CD8-positive, alpha-beta memory T cell (primary cell): ENCODE results near the gene MEGF6. TPM values are rescaled to one million over a fixed set of nuclear protein-coding genes. Genes with fewer than 3 reads are reported as not detected.
A peak's percentile ranks its signal among the peaks of the same experiment; 100 is the strongest.

ENCODE experiments used
- CTCF ChIA-PET: fragments of 350-600 bp; sonication (Branson Sonifier 250); formaldehyde crosslinking; loops from one replicate; lab custom pipeline; 2021; ENCODE audit warnings: antibody characterized with exemption; lab: Charles Lee
- POLR2A ChIA-PET: fragments of 350-600 bp; sonication (Branson Sonifier 250); formaldehyde crosslinking; loops from one replicate; lab custom pipeline; 2021; ENCODE audit warnings: antibody characterized with exemption; lab: Charles Lee
- DNase-seq, 5 donors: peaks; one replicate each; pipeline versions ENCODE4 v3.0.0 to v3.0.0-alpha.2; 2020 to 2022; ENCODE audit warnings: mixed read lengths in 1 of 5
- H3K27ac ChIP-seq: one replicate; pipeline ENCODE4 v1.7.0; 2013; ENCODE audit warnings: low read depth, mild to moderate bottlenecking, low read length, moderate library complexity
- H3K27me3 ChIP-seq: 2 replicates; pipeline ENCODE4 v1.7.0; 2013; ENCODE audit warnings: low read length, mild to moderate bottlenecking; ENCODE audit not compliant: insufficient read depth, poor library complexity, severe bottlenecking
- H3K36me3 ChIP-seq: 2 replicates; pipeline ENCODE4 v1.7.0; 2013; ENCODE audit warnings: mild to moderate bottlenecking, low read length, moderate library complexity; ENCODE audit not compliant: insufficient read depth
- H3K4me1 ChIP-seq: 2 replicates; pipeline ENCODE4 v1.7.0; 2013; ENCODE audit warnings: mild to moderate bottlenecking, low read length, moderate library complexity; ENCODE audit not compliant: insufficient read depth
- H3K4me3 ChIP-seq: 2 replicates; pipeline ENCODE4 v1.7.0; 2013; ENCODE audit warnings: mild to moderate bottlenecking, low read length
- H3K9me3 ChIP-seq: 2 replicates; pipeline ENCODE4 v1.7.0; 2013; ENCODE audit warnings: mild to moderate bottlenecking, low read length
- H3K27ac Mint-ChIP-seq, 8 donors: one replicate each; pipeline ENCODE4 v1.8.0; 2020 to 2021; ENCODE audit warnings: mixed read lengths in 8 of 8, mild to moderate bottlenecking in 6 of 8, inconsistent platforms in 3 of 8, moderate library complexity in 3 of 8
- H3K27me3 Mint-ChIP-seq, 2 donors: one replicate each; pipeline ENCODE4 v1.8.0; 2020 to 2021; ENCODE audit warnings: mixed read lengths in 2 of 2, mild to moderate bottlenecking in 1 of 2, moderate library complexity in 1 of 2
- H3K36me3 Mint-ChIP-seq, 3 donors: one replicate each; pipeline ENCODE4 v1.8.0; 2020 to 2021; ENCODE audit warnings: mixed read lengths in 3 of 3, inconsistent platforms in 1 of 3, mild to moderate bottlenecking in 1 of 3
- H3K4me1 Mint-ChIP-seq, 3 donors: one replicate each; pipeline ENCODE4 v1.8.0; 2020 to 2021; ENCODE audit warnings: mixed read lengths in 3 of 3, inconsistent platforms in 1 of 3, mild to moderate bottlenecking in 1 of 3
- H3K4me3 Mint-ChIP-seq, 7 donors: one replicate each; pipeline ENCODE4 v1.8.0; 2020 to 2021; ENCODE audit warnings: mixed read lengths in 7 of 7, mild to moderate bottlenecking in 6 of 7, moderate library complexity in 4 of 7, inconsistent platforms in 2 of 7
- H3K9me3 Mint-ChIP-seq, 5 donors: one replicate each; pipeline ENCODE4 v1.8.0; 2020 to 2022; ENCODE audit warnings: mixed read lengths in 5 of 5, mild to moderate bottlenecking in 3 of 5, moderate library complexity in 2 of 5, inconsistent platforms in 1 of 5
- polyA plus RNA-seq: library from polyadenylated mRNA; unstranded; fragments of 300-500 nt; fragmentation: Illumina TruSeq; gene quantifications from one replicate; pipeline ENCODE4 v1.2.3, GENCODE V29; 2021
- total RNA-seq, 2 experiments: library from RNA; stranded (reverse); gene quantifications; one replicate each; pipeline ENCODE4 v1.2.3, GENCODE V29; 2021

MEGF6 gene
- total and polyA plus RNA-seq, 3 experiments from 2014 or later = 3.4 to 12.0 (median 10.8) TPM

DNA sequence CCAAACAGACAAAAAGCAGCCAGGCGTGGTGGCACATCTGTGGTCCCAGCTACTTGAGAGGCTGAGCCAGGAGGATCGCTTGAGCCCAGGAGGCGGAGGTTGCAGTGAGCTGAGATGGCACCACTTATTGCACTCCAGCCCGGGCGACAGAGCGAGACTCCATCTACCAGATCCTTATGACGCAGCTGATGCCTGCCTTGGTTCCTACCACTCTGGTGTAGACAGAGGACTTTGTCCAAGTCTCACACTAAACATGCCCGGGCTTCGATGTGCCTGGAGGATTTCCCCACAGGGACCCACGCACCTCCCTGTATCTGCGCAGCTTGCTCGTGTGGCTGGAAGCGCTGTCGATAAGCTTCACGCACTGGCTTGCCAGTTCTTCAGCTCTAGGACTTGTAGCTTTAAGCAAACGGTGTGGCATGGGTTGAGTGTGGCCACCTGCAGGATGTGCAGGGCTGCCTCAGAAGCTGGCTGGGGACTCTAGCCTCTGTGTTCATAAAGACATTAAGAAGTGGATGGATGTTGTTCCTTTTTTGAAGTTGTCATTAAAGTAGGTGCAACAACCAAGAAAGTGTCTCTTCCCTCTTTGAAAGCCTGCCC, 18.4 kb upstream of the MEGF6 start:
- Histone ChIP-seq H3K4me1 (peaks cover 9% of the 10 kb centered on the region), H3K36me3 (peaks cover 34% of the 10 kb centered on the region), H3K27me3 (no peaks in the 10 kb centered on the region), H3K27ac (no peak overlapping the region), H3K4me3 (no peak overlapping the region), H3K9me3 (no peaks in the 10 kb centered on the region)
- POLR2A ChIA-PET = interaction anchor here (0.5 kb wide), 1 partner anchor 1010 kb away, joined by 4 read pairs; no protein-coding TSS in a partner anchor
- DNase-seq = no peak
- peaks cover 8 to 11% (median 9%) of the 10 kb centered on the region in 3 donors for H3K4me1 Mint-ChIP-seq
- H3K9me3 Mint-ChIP-seq = no peaks in the 10 kb centered on the region
- peaks cover 0 to under 1% of the 10 kb centered on the region in 2 donors for H3K27me3 Mint-ChIP-seq
- H3K36me3 Mint-ChIP-seq = peaks cover 0 to 72% (median 2%) of the 10 kb centered on the region in 3 donors
- H3K27ac Mint-ChIP-seq = peak overlapping the region in 2 of 8 donors; percentile 42 to 66
- CTCF ChIA-PET = interaction anchor here (0.7 to 6.0 kb wide), 3 partner anchors 10 to 177 kb away, joined by 3 to 36 read pairs (median 4); no protein-coding TSS in a partner anchor
- peak overlapping the region in 1 of 7 donors; percentile 56 for H3K4me3 Mint-ChIP-seq

DNA sequence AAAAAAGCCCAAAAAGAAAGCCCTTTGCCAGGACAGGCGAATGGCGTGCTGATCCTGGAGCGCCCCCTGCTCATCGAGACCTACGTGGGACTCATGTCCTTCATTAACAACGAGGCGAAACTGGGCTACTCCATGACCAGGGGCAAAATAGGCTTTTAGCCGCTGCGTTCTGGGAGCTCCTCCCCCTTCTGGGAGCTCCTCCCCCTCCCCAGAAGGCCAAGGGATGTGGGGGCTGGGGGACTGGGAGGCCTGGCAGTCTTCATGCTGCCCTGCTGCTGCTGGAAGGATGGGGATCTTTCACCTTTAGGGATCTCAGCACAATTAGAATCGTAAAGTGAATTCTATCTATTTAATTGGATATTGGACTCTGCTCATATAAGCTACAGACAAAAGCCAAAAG, 17.1 kb upstream of the MEGF6 start:
- Mint-ChIP-seq H3K4me1 (peaks cover 16 to 23% (median 16%) of the 10 kb centered on the region in 3 donors), H3K27me3 (peaks cover 0 to 1% of the 10 kb centered on the region in 2 donors), H3K36me3 (peaks cover 0 to 65% (median 2%) of the 10 kb centered on the region in 3 donors), H3K9me3 (no peaks in the 10 kb centered on the region), H3K27ac (peak overlapping the region in 3 of 8 donors; percentile 47 to 69 (median 57)), H3K4me3 (peak overlapping the region in 2 of 7 donors; percentile 40 to 45)
- Histone ChIP-seq H3K27me3 (no peaks in the 10 kb centered on the region), H3K9me3 (no peaks in the 10 kb centered on the region), H3K36me3 (peaks cover 34% of the 10 kb centered on the region), H3K4me1 (peaks cover 17% of the 10 kb centered on the region), H3K4me3 (no peak overlapping the region), H3K27ac (no peak overlapping the region)
- no peak for DNase-seq
- ChIA-PET CTCF (interaction anchor here (1.2 to 6.0 kb wide), 2 partner anchors 8 to 175 kb away, joined by 4 to 36 read pairs; no protein-coding TSS in a partner anchor), POLR2A (no interaction called here)

DNA sequence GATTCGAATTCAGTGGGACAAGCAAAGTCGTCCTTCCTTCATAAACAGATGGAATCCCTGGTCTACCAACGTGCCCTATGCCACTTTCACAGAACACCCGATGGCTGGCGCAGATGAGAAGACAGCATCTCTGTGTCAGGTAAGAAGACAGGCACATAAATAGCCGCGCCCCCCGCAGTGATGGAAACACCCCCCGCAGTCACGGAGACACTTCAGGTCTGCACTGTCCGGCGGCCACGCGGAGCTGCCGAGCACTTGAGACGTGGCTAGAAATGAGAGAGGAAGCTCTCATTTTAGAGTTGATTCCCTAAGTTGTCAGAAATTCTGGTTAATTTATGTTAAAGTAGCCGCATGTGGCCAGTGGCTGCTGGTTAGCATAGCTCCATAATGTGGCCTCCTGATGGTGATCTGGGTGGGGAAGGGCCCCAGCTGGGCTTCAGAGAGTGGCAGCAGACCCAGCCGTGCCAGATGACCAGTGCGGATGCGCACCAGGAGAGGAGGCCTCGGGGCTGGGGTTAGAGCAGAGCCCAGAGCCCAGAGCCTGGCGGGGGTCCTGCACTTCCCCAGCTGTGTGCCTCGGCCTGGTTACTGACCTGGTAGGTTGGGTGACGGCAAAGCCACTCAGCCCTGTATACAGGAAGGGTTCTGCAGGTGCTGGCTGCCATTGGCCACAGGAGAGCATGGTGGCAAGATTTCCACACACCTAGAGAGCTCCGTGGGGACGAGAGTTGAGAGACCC, 16.4 kb upstream of the MEGF6 start:
- peaks cover 0 to 58% (median 2%) of the 10 kb centered on the region in 3 donors for H3K36me3 Mint-ChIP-seq
- no peak for DNase-seq
- no peaks in the 10 kb centered on the region for H3K27me3 ChIP-seq
- H3K9me3 ChIP-seq = no peaks in the 10 kb centered on the region
- peaks cover 24% of the 10 kb centered on the region for H3K4me1 ChIP-seq
- peak overlapping the region in 1 of 7 donors; percentile 48 for H3K4me3 Mint-ChIP-seq
- H3K36me3 ChIP-seq = peaks cover 34% of the 10 kb centered on the region
- H3K4me3 ChIP-seq = no peak overlapping the region
- CTCF ChIA-PET = interaction anchor here (6.0 kb wide), 1 partner anchor 8 kb away, joined by 36 read pairs; no protein-coding TSS in a partner anchor
- no peaks in the 10 kb centered on the region for H3K9me3 Mint-ChIP-seq
- H3K4me1 Mint-ChIP-seq = peaks cover 23 to 31% (median 24%) of the 10 kb centered on the region in 3 donors
- H3K27ac ChIP-seq = no peak overlapping the region
- POLR2A ChIA-PET = no interaction called here
- H3K27ac Mint-ChIP-seq = peak overlapping the region in 1 of 8 donors; percentile 69
- peaks cover 0 to 1% of the 10 kb centered on the region in 2 donors for H3K27me3 Mint-ChIP-seq

DNA sequence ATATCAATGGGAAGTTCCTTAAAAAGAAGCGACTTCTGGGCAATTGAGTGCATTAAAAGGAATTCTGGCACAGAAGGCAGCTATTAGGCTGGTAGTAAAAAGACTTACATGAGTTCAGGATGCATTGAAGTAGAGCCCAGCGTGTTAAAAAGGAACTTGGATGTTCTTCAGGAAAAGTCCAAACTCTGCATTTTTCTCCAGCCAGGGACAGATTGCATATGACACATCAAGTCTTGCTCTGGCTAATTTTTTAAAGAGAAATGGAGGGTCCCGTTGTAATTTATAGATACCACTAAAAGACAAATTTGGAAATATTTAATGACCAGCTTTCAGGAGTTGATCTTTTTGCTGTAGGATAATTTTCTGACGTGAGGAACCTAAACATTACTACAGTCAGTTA, 14.7 kb upstream of the MEGF6 start:
- no peak for DNase-seq
- Histone ChIP-seq H3K27ac (no peak overlapping the region), H3K36me3 (peaks cover 30% of the 10 kb centered on the region), H3K9me3 (no peaks in the 10 kb centered on the region), H3K4me1 (peaks cover 25% of the 10 kb centered on the region), H3K27me3 (no peaks in the 10 kb centered on the region), H3K4me3 (peak overlapping the region; percentile 74)
- peaks cover 0 to 1% of the 10 kb centered on the region in 2 donors for H3K27me3 Mint-ChIP-seq
- no peaks in the 10 kb centered on the region for H3K9me3 Mint-ChIP-seq
- H3K4me1 Mint-ChIP-seq = peaks cover 30 to 47% (median 38%) of the 10 kb centered on the region in 3 donors
- ChIA-PET CTCF (interaction anchor here (1.1 to 1.4 kb wide), 2 partner anchors 135 to 173 kb away, joined by 3 to 5 read pairs; no protein-coding TSS in a partner anchor), POLR2A (interaction anchor here (0.5 to 0.8 kb wide), 2 partner anchors 95 to 138 kb away, joined by 3 read pairs; no protein-coding TSS in a partner anchor)
- H3K4me3 Mint-ChIP-seq = peak overlapping the region; percentile 78 to 99 (median 96)
- peak overlapping the region; percentile 47 to 93 (median 84) for H3K27ac Mint-ChIP-seq
- H3K36me3 Mint-ChIP-seq = peaks cover 0 to 55% (median 5%) of the 10 kb centered on the region in 3 donors

DNA sequence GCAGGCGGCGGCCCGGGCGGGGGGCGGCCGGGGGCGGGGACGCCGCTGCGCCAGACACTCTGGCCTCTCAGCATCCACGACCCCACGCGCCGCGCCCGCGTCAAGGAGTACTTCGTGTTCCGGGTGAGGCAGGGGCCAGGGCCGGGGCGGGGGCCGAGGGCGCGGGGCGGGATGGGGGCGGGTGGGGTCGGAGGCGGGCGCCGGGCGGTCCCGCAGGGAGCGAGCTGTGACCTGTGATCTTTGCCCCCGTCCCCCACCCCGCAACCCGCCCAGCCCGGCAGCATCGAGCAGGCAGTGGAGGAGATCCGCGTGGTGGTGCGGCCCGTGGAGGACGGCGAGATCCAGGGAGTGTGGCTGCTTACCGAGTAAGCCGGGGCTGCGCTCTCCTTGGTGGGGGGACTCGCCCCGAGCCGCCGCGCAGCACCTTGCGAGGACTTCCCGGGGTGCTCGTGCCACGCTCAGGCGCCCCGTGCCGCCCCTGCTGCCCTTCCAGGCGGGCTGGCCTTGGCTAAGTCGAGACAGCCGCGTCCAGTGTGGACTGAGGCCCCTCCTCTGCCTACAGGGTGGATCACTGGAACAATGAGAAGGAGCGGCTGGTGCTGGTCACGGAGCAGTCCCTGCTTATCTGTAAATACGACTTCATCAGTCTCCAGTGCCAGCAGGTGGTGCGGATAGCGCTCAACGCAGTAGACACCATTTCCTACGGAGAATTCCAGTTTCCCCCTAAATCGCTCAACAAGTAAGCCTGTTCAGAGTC, 14.0 kb upstream of the MEGF6 start:
- ChIA-PET POLR2A (interaction anchor here (0.5 to 0.8 kb wide), 2 partner anchors 95 to 137 kb away, joined by 3 read pairs; no protein-coding TSS in a partner anchor), CTCF (interaction anchor here (1.1 kb wide), 1 partner anchor 172 kb away, joined by 3 read pairs; no protein-coding TSS in a partner anchor)
- peaks cover 35 to 54% (median 41%) of the 10 kb centered on the region in 3 donors for H3K4me1 Mint-ChIP-seq
- peaks cover 0 to 1% of the 10 kb centered on the region in 2 donors for H3K27me3 Mint-ChIP-seq
- Histone ChIP-seq H3K9me3 (no peaks in the 10 kb centered on the region), H3K4me3 (peak overlapping the region; percentile 74), H3K4me1 (peaks cover 29% of the 10 kb centered on the region), H3K27ac (peak overlapping the region; percentile 84), H3K27me3 (no peaks in the 10 kb centered on the region), H3K36me3 (peaks cover 30% of the 10 kb centered on the region)
- peak overlapping the region; percentile 93 to 99 (median 96) for H3K4me3 Mint-ChIP-seq
- H3K27ac Mint-ChIP-seq = peak overlapping the region; percentile 47 to 97 (median 92)
- DNase-seq = peak in 1 of 5 donors; percentile 51
- H3K9me3 Mint-ChIP-seq = no peaks in the 10 kb centered on the region
- H3K36me3 Mint-ChIP-seq = peaks cover 0 to 49% (median 5%) of the 10 kb centered on the region in 3 donors

DNA sequence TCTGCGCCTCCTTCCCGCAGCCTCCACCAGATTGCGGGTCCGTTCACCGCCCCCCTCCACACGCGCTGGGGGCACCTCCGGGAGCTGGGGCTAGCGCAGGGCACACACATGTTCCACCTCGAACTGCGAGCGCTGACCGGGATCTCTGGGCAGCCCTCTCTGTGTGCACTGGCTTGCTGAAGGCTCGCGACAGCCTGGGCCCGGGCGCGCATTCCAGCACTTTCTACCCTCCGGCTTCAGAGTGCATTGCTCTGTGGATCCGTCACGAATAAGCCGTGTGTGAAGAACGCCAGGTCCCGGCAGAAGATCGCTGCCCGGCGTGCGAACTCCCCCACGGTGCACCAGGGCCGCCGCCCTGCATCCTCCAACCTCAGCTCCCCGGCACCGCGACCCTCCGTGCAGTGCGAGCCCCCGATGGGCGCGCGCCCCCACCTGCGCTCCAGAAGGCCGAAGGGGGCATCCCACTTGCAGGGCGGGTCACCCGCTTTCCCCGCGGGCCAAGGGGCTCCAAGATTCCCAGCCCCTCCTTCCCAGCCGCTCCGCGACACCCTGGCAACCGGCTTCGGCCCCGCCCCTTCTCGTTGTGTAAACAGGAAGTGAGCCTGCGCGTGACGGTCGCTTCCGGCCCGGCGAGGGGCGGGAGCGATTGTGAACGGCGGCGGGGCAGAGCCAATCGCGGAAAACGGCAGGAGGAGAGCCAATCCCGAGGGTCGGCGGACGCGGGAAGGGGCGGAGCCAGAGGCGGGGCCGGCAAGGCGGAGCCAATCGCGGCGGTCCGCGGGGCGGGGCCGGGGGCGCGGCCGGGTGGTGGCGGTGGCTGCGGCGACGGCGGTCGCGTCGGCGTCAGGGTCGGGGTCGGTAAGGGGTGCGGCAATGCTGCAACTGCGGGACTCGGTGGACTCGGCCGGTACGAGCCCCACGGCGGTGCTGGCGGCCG, 13.2 kb upstream of the MEGF6 start, which contains the start of gene TPRG1L:
Gene TPRG1L, plus strand, starts transcription at position 816 of the 937 bp plus-strand sequence. Its CDS starts 58 bp downstream, at position 874.
- peak; percentile 98 to 99 (median 98) for DNase-seq
- Histone ChIP-seq H3K9me3 (no peaks in the 10 kb centered on the region), H3K27ac (peak within 1 kb of the TSS; percentile 84), H3K4me1 (peaks cover 29% of the 10 kb centered on the region), H3K4me3 (peak within 1 kb of the TSS; percentile 93), H3K27me3 (no peaks in the 10 kb centered on the region), H3K36me3 (peaks cover 22% of the 10 kb centered on the region)
- peaks cover 0 to 40% (median 5%) of the 10 kb centered on the region in 3 donors for H3K36me3 Mint-ChIP-seq
- POLR2A ChIA-PET = no interaction called here
- H3K27ac Mint-ChIP-seq = peak within 1 kb of the TSS; percentile 91 to 97 (median 94)
- H3K4me1 Mint-ChIP-seq = peaks cover 40 to 55% (median 41%) of the 10 kb centered on the region in 3 donors
- peaks cover 0 to 1% of the 10 kb centered on the region in 2 donors for H3K27me3 Mint-ChIP-seq
- H3K4me3 Mint-ChIP-seq = peak within 1 kb of the TSS; percentile 93 to 99 (median 96)
- CTCF ChIA-PET = no interaction called here
- no peaks in the 10 kb centered on the region for H3K9me3 Mint-ChIP-seq
